ENCODE results near the gene NSUN5. TPM values are rescaled to one million over a fixed set of nuclear protein-coding genes. Genes with fewer than 3 reads are reported as not detected.
"Not testable (repeated sequence)": the region's sequence is repeated elsewhere in the genome, so short reads cannot be mapped to it uniquely, and the experiment has no call there.

NSUN5 gene
- total and polyA plus RNA-seq, 2 donors from 2014 or later, result 24.2 to 25.8 TPM

DNA sequence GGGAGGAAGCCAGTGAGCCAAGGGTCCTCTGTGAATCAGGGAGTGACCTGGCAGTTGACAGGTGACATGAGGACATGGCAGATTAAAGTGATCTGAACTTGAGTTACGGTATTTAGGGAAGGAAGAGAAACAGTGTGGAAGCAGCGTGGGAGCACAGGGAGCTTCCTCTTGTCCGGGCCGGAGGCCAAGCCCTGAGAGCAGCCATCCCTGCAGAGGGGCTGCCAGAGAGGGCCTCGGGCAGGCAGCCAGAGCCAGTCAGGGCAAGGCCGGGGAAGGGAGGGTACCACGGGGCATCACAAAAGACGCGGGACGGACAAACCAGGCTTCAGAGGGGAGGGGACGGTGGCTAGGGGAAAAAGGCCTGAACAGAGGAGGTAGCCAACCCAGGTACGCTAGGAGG is 8.8 kb downstream of the NSUN5 start:
- H3K9ac ChIP-seq (ENCODE audit: low read length in 3 of 3); H3K4me3 ChIP-seq (ENCODE audit: low read length in 3 of 3); DNase-seq; FAIRE-seq; H3K36me3 ChIP-seq (ENCODE audit: control insufficient read depth in 2 of 3, insufficient read depth in 3 of 3, low read length in 3 of 3); H3K4me1 ChIP-seq (ENCODE audit: control insufficient read depth in 2 of 3, insufficient read depth in 2 of 3, low read depth in 1 of 3, low read length in 3 of 3); intact Hi-C loops (cut with DNase I); H3K27ac ChIP-seq (ENCODE audit: low read depth in 2 of 2, low read length in 2 of 2); H3K9me3 ChIP-seq (ENCODE audit: control insufficient read depth in 2 of 3, insufficient read depth in 1 of 3, low read length in 3 of 3); H3K27me3 ChIP-seq (ENCODE audit: control insufficient read depth, insufficient read depth, low read length): not testable (repeated sequence)

DNA sequence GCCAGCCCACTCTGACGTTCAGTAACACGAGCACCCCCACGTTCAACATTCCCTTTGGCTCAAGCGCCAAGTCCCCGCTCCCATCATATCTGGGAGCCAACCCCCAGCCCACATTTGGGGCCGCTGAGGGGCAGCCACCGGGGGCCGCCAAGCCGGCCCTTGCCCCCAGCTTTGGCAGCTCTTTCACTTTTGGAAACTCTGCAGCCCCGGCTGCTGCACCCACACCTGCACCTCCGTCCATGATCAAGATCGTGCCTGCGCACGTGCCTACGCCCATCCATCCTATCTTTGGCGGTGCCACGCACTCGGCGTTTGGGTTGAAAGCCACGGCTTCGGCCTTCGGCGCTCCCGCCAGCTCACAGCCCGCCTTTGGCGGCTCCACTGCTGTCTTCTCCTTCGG is 10.9 kb downstream of the NSUN5 start:
- intact Hi-C loops (cut with DNase I); H3K4me3 ChIP-seq (ENCODE audit: low read length in 3 of 3); H3K36me3 ChIP-seq (ENCODE audit: control insufficient read depth in 2 of 3, insufficient read depth in 3 of 3, low read length in 3 of 3); H3K4me1 ChIP-seq (ENCODE audit: control insufficient read depth in 2 of 3, insufficient read depth in 2 of 3, low read depth in 1 of 3, low read length in 3 of 3); FAIRE-seq; H3K27me3 ChIP-seq (ENCODE audit: control insufficient read depth, insufficient read depth, low read length); H3K9ac ChIP-seq (ENCODE audit: low read length in 3 of 3); H3K9me3 ChIP-seq (ENCODE audit: control insufficient read depth in 2 of 3, insufficient read depth in 1 of 3, low read length in 3 of 3); H3K27ac ChIP-seq (ENCODE audit: low read depth in 2 of 2, low read length in 2 of 2); DNase-seq: not testable (repeated sequence)

DNA sequence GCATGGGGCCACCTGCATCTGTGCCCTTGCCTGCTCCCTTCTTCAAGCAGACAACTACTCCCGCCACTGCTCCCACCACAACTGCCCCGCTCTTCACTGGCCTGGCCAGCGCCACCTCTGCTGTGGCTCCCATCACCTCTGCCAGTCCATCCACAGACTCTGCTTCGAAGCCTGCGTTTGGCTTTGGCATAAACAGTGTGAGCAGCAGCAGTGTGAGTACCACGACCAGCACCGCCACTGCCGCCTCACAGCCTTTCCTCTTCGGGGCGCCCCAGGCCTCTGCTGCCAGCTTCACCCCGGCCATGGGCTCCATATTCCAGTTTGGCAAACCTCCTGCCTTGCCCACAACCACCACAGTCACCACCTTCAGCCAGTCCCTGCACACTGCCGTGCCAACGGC is 11.4 kb downstream of the NSUN5 start:
- DNase-seq; H3K36me3 ChIP-seq (ENCODE audit: control insufficient read depth in 2 of 3, insufficient read depth in 3 of 3, low read length in 3 of 3); H3K9me3 ChIP-seq (ENCODE audit: control insufficient read depth in 2 of 3, insufficient read depth in 1 of 3, low read length in 3 of 3); intact Hi-C loops (cut with DNase I); H3K4me1 ChIP-seq (ENCODE audit: control insufficient read depth in 2 of 3, insufficient read depth in 2 of 3, low read depth in 1 of 3, low read length in 3 of 3); H3K27me3 ChIP-seq (ENCODE audit: control insufficient read depth, insufficient read depth, low read length); H3K9ac ChIP-seq (ENCODE audit: low read length in 3 of 3); FAIRE-seq; H3K27ac ChIP-seq (ENCODE audit: low read depth in 2 of 2, low read length in 2 of 2); H3K4me3 ChIP-seq (ENCODE audit: low read length in 3 of 3): not testable (repeated sequence)

DNA sequence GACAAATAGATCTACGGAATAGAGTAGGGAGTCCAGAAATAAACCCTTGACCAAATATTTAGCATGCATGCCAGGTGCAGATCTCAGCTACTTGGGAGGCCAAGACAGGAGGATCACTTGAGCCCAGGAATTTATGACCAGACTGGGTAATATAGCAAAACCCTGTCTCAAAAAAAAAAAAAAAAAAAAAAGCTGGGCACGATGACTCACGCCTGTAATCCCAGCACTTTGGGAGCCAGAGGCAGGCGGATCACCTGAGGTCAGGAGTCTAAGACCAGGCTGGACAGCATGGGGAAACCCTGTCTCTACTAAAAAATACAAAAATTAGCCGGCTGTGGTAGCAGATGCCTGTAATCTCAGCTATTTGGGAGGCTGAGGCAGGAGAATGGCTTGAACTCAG is 31.4 kb downstream of the NSUN5 start:
- H3K27ac ChIP-seq (ENCODE audit: low read depth in 2 of 2, low read length in 2 of 2); FAIRE-seq; H3K9ac ChIP-seq (ENCODE audit: low read length in 3 of 3); H3K27me3 ChIP-seq (ENCODE audit: control insufficient read depth, insufficient read depth, low read length); H3K4me3 ChIP-seq (ENCODE audit: low read length in 3 of 3); H3K4me1 ChIP-seq (ENCODE audit: control insufficient read depth in 2 of 3, insufficient read depth in 2 of 3, low read depth in 1 of 3, low read length in 3 of 3); H3K9me3 ChIP-seq (ENCODE audit: control insufficient read depth in 2 of 3, insufficient read depth in 1 of 3, low read length in 3 of 3); intact Hi-C loops (cut with DNase I); H3K36me3 ChIP-seq (ENCODE audit: control insufficient read depth in 2 of 3, insufficient read depth in 3 of 3, low read length in 3 of 3); DNase-seq: not testable (repeated sequence)

DNA sequence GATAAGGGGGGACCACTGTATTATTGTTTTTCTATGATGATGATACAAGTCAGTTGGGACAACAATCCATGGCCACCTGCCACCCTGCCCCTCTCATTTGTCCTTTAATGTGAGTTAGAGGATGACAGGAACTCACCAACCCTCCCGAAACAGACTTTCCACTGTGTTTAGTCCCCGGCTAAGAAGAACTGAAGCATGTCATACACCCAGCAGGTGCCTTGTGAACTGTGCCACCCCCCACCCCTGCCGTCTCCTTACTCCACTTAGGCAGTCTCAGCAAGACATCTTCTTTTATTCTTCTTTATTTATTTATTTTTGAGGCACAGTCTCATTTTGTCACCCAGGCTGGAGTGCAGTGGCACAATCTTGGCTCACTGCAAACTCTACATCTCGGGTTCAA is 40.8 kb downstream of the NSUN5 start:
- FAIRE-seq; H3K4me3 ChIP-seq (ENCODE audit: low read length in 3 of 3); H3K36me3 ChIP-seq (ENCODE audit: control insufficient read depth in 2 of 3, insufficient read depth in 3 of 3, low read length in 3 of 3); H3K9ac ChIP-seq (ENCODE audit: low read length in 3 of 3); H3K9me3 ChIP-seq (ENCODE audit: control insufficient read depth in 2 of 3, insufficient read depth in 1 of 3, low read length in 3 of 3); DNase-seq; H3K27me3 ChIP-seq (ENCODE audit: control insufficient read depth, insufficient read depth, low read length); H3K4me1 ChIP-seq (ENCODE audit: control insufficient read depth in 2 of 3, insufficient read depth in 2 of 3, low read depth in 1 of 3, low read length in 3 of 3); H3K27ac ChIP-seq (ENCODE audit: low read depth in 2 of 2, low read length in 2 of 2); intact Hi-C loops (cut with DNase I): not testable (repeated sequence)

DNA sequence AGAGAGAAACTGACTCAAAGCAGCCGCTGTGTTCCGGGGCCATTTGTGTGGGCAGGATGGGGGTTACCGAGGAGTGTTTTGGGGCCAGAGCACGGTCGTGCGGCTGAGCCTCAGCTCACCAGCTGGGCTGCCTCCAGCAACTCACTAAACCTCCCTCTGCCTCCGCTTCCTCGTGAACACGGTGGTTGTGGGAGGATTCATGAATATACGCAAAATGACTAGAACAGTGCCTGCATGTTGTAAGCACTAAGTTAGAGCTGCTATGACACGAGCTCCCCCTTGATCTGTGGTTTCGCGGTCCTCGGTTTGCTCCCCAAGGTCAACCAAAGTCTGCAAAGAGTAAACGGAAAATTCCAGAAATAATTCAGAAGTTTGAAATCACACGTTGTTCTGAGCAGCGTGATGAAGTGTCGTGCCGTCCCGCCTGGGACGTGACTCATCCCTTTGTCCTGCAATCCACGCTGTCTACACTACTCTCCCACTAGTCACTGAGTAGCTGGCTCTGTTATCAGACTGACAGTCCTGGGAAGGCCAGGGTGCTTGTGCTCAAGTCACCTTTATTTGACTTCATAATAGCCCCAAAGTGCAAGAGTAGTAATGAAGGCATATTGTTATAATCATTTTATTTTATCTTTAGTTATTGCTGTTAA is 41.8 kb downstream of the NSUN5 start:
- H3K4me1 ChIP-seq (ENCODE audit: control insufficient read depth in 2 of 3, insufficient read depth in 2 of 3, low read depth in 1 of 3, low read length in 3 of 3); H3K27ac ChIP-seq (ENCODE audit: low read depth in 2 of 2, low read length in 2 of 2); intact Hi-C loops (cut with DNase I); DNase-seq; H3K4me3 ChIP-seq (ENCODE audit: low read length in 3 of 3); FAIRE-seq; H3K9ac ChIP-seq (ENCODE audit: low read length in 3 of 3); H3K36me3 ChIP-seq (ENCODE audit: control insufficient read depth in 2 of 3, insufficient read depth in 3 of 3, low read length in 3 of 3); H3K27me3 ChIP-seq (ENCODE audit: control insufficient read depth, insufficient read depth, low read length); H3K9me3 ChIP-seq (ENCODE audit: control insufficient read depth in 2 of 3, insufficient read depth in 1 of 3, low read length in 3 of 3): not testable (repeated sequence)

DNA sequence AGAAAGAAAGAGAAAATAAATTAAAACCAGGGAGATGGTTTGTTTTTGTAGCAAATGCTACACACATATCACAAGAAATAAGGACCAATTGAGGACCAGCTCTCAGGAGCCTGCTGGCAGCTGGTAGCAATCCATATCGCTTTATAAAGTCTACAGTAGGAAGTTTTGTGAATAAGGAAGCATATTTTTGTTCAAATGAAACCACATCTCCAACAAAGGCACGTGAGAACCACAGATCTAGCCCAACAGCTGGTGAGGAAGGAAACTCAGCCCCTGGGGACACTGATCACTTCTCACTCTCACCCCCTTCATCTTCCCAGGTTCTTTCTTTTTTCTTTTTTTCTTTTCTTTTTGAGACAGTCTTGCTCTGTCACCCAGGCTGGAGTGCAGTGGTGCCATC is 46.2 kb downstream of the NSUN5 start:
- H3K36me3 ChIP-seq (ENCODE audit: control insufficient read depth in 2 of 3, insufficient read depth in 3 of 3, low read length in 3 of 3); H3K27me3 ChIP-seq (ENCODE audit: control insufficient read depth, insufficient read depth, low read length); H3K4me1 ChIP-seq (ENCODE audit: control insufficient read depth in 2 of 3, insufficient read depth in 2 of 3, low read depth in 1 of 3, low read length in 3 of 3); FAIRE-seq; intact Hi-C loops (cut with DNase I); H3K9ac ChIP-seq (ENCODE audit: low read length in 3 of 3); DNase-seq; H3K27ac ChIP-seq (ENCODE audit: low read depth in 2 of 2, low read length in 2 of 2); H3K4me3 ChIP-seq (ENCODE audit: low read length in 3 of 3); H3K9me3 ChIP-seq (ENCODE audit: control insufficient read depth in 2 of 3, insufficient read depth in 1 of 3, low read length in 3 of 3): not testable (repeated sequence)

All from kidney (tissue), 11 donors.